ENCODE data around the gene IRF2BPL.

The IRF2BPL gene

DNA sequence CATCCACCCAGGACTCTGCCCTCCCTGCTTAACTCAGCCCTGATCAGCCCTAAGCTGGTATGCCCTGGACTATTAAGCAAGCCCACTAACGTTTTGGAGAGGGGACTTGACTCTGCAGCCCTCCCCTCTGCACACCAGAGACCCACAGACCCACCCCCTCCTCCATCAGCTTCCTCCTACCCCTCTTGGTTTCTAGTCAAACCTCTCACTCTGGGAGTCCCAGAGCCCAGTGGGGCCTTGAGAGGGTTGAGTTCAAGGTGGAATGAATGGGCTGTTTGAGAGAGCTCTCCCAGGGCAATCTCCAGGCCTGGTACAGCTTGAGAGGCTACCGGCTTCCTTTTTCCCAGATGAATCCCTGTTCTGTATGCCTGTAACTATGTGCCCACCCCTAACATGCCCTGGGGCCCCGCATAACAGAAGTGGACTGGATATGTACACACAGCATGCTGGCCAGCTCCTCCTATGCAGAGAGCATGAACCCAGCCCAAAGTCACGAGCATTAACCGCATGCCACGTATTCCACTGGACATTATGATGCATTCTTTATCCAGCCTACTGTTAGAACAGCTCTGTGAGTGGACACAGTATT, 43.6 kb downstream of the IRF2BPL start:
- DNase-seq, result no peak

DNA sequence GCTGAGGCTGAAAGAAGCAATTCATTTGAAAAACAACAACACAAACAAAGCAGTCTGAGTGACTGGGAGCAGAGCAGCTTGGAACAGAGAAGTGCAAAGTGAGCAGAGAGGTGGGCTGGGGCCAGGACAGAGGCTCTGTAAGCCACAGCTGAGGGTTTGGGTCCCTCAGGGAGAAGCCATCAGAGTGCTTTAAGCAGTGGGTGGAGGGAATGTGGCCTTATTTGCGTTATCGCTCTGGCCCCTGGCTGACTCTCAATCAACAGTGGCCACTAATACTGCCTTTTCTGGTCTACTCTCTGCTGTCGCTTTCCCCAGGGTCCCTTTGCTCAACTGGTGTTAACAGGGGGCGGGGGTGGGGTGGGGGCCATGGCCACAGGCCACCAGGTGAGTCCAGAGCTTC, 44.2 kb downstream of the IRF2BPL start:
- DNase-seq, result no peak

DNA sequence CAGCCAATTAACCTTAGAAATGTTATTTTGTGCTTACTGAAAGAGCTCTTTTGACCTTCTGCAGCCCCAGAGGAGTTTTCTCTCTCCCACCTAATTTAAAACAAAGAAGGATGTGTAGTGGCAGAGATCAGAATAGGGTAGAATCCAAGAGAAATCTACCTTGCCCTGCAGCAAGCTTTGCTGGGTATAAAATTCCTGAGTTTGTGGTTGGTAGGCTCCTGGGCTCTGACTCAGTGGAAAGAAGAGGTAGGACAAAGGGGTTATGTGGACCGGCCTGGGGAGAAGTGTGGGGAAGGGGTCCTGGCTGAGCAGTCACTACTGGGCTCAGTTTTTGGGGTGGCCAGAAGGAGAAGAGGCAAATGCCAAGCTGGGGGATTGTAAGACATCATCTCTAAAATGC, 46.8 kb downstream of the IRF2BPL start:
- DNase-seq, result no peak

DNA sequence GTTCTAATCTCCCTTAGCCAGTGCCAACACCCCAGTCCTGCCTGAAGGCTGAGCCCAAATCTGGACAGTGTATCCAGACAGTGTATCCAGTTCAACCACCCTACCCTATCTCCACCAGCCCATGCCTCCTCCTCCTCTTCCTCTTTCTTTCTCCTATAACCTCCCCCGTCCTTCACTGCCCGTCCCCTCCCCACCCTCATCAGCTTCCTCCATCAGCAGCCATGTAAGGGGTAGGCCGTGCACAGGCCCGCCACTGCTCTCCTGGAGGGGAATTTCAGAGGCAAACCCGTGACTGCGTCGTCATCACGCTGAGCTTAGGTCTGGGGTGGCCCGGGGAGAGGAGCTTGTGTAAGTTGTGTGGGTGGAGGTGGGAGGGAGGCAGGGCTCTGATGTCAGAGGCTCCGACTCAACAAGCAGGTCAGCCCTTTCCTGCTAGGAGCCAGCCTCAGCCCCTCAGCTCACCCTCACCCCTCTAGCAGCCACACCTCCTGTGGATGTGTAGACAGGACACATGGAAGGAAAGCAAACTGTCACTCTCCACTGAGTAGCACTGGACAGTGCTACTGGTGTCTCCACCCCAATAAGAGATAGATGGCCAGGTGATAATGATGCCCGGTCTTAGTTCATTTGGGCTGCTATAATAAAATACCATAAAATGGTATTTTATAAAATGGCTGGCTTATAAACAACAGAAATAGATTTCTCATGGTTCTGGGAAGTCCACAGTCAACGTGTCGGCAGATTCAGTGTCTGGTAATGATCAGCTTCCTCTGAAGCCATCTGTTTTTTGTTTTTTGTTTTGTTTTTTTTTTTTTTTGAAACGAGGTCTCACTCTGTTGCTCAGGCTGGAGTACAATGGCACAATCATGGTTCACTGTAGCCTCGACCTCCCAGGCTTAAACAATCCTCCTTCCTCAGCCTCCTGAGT, 50.5 kb downstream of the IRF2BPL start:
- peak; percentile 82 to 83 for DNase-seq

DNA sequence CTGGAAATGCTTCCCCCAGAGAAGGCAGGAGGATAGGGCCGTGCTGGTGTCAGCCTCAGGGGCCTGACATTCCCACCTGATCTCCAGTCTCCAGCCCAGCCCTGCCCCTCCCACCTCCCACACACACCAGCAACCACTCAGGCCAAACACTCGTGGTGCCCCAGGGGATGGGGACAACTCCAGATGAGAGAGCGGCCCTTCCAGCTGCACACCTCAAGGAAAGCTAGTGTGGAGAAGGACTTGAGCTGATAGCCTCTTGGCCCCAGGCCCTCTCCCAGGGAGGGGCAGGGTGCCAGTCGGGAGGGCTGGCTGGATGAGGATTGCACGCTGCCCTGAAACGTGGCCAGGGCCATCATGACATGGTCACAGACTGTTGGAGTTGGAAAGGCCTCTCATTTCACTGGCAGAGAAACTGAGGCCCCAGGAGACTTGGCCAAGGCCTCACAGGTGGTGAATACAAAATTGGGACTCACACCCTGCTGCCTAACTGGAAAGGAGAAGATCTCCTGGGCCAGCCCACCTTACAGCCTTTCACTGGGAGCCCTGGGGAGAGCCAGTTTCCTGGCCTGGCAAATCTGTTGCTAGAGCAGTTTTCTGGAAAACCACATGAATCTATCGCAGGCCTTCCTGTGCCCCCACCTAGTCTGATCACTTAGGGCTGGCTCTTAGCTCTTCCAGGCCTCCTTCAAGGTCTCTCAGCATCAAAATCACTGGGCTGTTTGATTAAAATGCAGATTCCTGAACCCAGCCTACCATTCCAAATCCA, 52.1 kb downstream of the IRF2BPL start:
- no peak for DNase-seq

DNA sequence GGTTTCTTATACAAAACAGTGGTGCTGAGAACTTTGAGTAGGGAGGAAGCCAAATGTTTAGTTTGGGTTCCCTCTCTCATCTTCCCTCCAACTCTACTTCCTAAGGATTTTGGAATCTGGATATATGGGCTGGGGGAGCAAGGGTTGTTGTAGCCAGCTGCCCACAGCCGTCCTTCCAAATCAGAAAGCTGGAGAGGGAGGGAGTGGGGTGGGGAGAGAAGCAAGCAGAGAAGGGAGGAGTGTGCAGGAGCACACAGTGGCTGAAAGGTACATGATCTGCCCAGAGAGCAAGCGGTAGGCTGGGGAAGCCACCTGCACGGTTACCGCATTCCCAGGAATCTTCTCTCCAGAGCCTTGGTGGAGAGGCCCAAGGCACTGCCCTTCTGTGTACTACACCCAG, 52.7 kb downstream of the IRF2BPL start:
- DNase-seq, result no peak

DNA sequence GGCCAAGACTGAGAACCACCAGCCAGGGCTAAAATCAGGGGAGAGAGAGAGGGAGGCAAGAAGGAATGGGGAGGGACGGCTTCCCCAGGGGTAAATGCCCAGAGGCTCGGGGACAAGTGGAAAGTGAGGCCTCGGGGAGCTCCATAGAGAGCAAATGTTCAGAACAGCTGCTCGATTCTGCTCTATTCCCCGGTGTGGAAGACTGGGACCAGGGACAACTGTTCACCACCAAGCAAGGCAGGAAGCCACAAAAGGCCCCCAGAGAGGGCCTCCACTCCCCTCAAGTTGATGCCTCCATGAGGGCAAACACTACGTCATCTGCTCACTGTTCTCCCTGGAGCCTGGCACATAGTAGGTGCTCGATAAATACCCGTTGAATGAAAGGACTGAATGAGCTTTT, 53.5 kb downstream of the IRF2BPL start:
- no peak for DNase-seq

All from stimulated activated CD4-positive, alpha-beta T cell treated with anti-CD3 and anti-CD28 coated beads, Interleukin-2, amount 100 ng/mL, for 24 hours (primary cell).